ENCODE measurements around the gene TMPRSS13. TPM values are rescaled to one million over a fixed set of nuclear protein-coding genes. Genes with fewer than 3 reads are reported as not detected.

TMPRSS13 gene
- polyA plus RNA-seq, 1 donor from 2014 or later: not detected

DNA sequence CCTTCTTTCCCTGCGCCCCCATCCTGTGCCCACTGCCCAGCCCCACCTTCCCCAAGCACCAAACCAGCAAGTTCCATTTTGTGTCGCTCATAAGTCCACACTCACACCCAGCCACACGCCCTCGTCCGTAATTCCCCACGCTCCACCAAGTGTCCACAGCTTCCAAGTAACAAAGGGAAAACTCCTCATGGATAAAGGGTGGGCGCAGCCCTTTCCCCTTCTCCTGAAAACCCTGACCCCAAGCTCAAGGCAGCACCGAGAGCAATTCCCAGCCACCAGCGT, 53.2 kb downstream of the TMPRSS13 start:
- peak overlapping the region; percentile 83 for H3K4me2 ChIP-seq (ENCODE audit: low read length)
- peak overlapping the region; percentile 97 for H3K9ac ChIP-seq (ENCODE audit: low read length)
- H3K9me3 ChIP-seq (ENCODE audit: low read length): no peaks in the 10 kb centered on the region
- H4K20me1 ChIP-seq (ENCODE audit: insufficient read depth): no peaks in the 10 kb centered on the region
- peak overlapping the region; percentile 70 for H3K4me3 ChIP-seq (ENCODE audit: low read length)
- H3K36me3 ChIP-seq (ENCODE audit: insufficient read depth, low read length): no peaks in the 10 kb centered on the region
- H3K79me2 ChIP-seq (replicated peaks; ENCODE audit: insufficient read depth, low read length): peaks cover 58% of the 10 kb centered on the region
- H3K27ac ChIP-seq (ENCODE audit: low read length): peak overlapping the region; percentile 99
- TF ChIP-seq MXI1 (conservative IDR thresholded peaks at IDR 0.05; ENCODE audit: poor library complexity, severe bottlenecking) (no peak), EP300 (conservative IDR thresholded peaks at IDR 0.05; ENCODE audit: poor library complexity, severe bottlenecking) (no peak), CTCF (IDR thresholded peaks at IDR 0.05; ENCODE audit: poor library complexity, severe bottlenecking) (no peak), SMC3 (conservative IDR thresholded peaks at IDR 0.05; ENCODE audit: poor library complexity) (no peak), EZH2 (IDR thresholded peaks at IDR 0.05; ENCODE audit: borderline replicate concordance, insufficient read depth, low read length, poor library complexity, severe bottlenecking) (no peak), POLR2AphosphoS5 (IDR thresholded peaks at IDR 0.05) (no peak), RAD21 (conservative IDR thresholded peaks at IDR 0.05) (no peak), TAF1 (IDR thresholded peaks at IDR 0.05; ENCODE audit: low read depth) (no peak)
- TF ChIP-seq, protein P1, sequence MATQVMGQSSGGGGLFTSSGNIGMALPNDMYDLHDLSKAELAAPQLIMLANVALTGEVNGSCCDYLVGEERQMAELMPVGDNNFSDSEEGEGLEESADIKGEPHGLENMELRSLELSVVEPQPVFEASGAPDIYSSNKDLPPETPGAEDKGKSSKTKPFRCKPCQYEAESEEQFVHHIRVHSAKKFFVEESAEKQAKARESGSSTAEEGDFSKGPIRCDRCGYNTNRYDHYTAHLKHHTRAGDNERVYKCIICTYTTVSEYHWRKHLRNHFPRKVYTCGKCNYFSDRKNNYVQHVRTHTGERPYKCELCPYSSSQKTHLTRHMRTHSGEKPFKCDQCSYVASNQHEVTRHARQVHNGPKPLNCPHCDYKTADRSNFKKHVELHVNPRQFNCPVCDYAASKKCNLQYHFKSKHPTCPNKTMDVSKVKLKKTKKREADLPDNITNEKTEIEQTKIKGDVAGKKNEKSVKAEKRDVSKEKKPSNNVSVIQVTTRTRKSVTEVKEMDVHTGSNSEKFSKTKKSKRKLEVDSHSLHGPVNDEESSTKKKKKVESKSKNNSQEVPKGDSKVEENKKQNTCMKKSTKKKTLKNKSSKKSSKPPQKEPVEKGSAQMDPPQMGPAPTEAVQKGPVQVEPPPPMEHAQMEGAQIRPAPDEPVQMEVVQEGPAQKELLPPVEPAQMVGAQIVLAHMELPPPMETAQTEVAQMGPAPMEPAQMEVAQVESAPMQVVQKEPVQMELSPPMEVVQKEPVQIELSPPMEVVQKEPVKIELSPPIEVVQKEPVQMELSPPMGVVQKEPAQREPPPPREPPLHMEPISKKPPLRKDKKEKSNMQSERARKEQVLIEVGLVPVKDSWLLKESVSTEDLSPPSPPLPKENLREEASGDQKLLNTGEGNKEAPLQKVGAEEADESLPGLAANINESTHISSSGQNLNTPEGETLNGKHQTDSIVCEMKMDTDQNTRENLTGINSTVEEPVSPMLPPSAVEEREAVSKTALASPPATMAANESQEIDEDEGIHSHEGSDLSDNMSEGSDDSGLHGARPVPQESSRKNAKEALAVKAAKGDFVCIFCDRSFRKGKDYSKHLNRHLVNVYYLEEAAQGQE (IDR thresholded peaks at IDR 0.05; ENCODE audit: borderline replicate concordance): no peak
- no peaks in the 10 kb centered on the region for H3K27me3 ChIP-seq (ENCODE audit: insufficient read depth, low read depth, low read length)
- no peaks in the 10 kb centered on the region for H3F3A ChIP-seq (ENCODE audit: insufficient read depth, low read length, poor library complexity, severe bottlenecking)
- peak overlapping the region; percentile 41 for H2AFZ ChIP-seq (ENCODE audit: low read depth, low read length)
- no peaks in the 10 kb centered on the region for H3K9me2 ChIP-seq (ENCODE audit: insufficient read depth, low read length)

DNA sequence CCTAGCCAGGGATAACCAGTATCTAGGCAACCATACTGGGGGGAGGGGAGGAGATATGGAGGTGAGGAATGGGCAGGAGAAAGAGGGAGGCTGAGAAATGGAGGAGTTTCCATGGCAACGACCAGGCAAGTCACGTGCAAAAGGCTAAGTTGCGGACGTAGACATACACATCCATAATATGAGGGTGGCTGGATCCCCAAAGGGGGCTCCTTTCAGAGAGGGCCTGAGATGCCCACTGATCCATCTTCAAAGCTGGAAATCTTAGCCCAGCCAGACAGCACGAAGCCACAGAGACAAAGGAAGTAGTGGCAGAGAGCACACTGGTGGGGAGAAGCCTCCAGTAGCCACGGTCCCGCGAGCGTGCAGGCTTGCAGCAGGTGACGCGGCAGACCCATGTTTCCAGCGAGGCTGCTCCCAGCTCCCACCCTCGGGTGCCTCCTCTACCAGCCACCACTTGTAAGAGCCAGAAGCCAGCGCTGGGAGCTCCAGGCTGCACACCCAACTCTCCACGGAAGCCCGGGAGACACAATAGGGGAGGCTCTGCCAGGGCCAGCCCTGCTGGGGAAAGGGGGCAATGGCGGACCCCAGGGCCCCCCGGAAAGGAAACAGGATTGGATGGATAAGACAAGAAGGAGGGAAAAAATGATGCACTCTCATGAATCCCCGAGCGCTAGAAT, 53.7 kb downstream of the TMPRSS13 start:
- Histone ChIP-seq H3K27me3 (ENCODE audit: insufficient read depth, low read depth, low read length) (no peaks in the 10 kb centered on the region), H3K36me3 (ENCODE audit: insufficient read depth, low read length) (no peaks in the 10 kb centered on the region), H3K9me2 (ENCODE audit: insufficient read depth, low read length) (no peaks in the 10 kb centered on the region), H3K9ac (ENCODE audit: low read length) (peak overlapping the region; percentile 97), H2AFZ (ENCODE audit: low read depth, low read length) (peak overlapping the region; percentile 41), H3F3A (ENCODE audit: insufficient read depth, low read length, poor library complexity, severe bottlenecking) (no peaks in the 10 kb centered on the region), H3K4me2 (ENCODE audit: low read length) (peak overlapping the region; percentile 83), H4K20me1 (ENCODE audit: insufficient read depth) (peaks cover 2% of the 10 kb centered on the region), H3K9me3 (ENCODE audit: low read length) (no peaks in the 10 kb centered on the region), H3K27ac (ENCODE audit: low read length) (peak overlapping the region; percentile 99), H3K4me3 (ENCODE audit: low read length) (peak overlapping the region; percentile 70), H3K79me2 (replicated peaks; ENCODE audit: insufficient read depth, low read length) (peaks cover 63% of the 10 kb centered on the region)
- TF ChIP-seq SMC3 (conservative IDR thresholded peaks at IDR 0.05; ENCODE audit: poor library complexity) (peak; percentile 34), EP300 (conservative IDR thresholded peaks at IDR 0.05; ENCODE audit: poor library complexity, severe bottlenecking) (peak; percentile 73), TAF1 (IDR thresholded peaks at IDR 0.05; ENCODE audit: low read depth) (peak; percentile 96), EZH2 (IDR thresholded peaks at IDR 0.05; ENCODE audit: borderline replicate concordance, insufficient read depth, low read length, poor library complexity, severe bottlenecking) (no peak), POLR2AphosphoS5 (IDR thresholded peaks at IDR 0.05) (peak; percentile 82), MXI1 (conservative IDR thresholded peaks at IDR 0.05; ENCODE audit: poor library complexity, severe bottlenecking) (peak; percentile 81), RAD21 (conservative IDR thresholded peaks at IDR 0.05) (peak; percentile 33), CTCF (IDR thresholded peaks at IDR 0.05; ENCODE audit: poor library complexity, severe bottlenecking) (no peak)
- TF ChIP-seq, protein P1 (IDR thresholded peaks at IDR 0.05; ENCODE audit: borderline replicate concordance): peak; percentile 92

Data from neural cell (in vitro differentiated cells).